Measurements from ENCODE around the gene FGF3. TPM values are rescaled to one million over a fixed set of nuclear protein-coding genes. Genes with fewer than 3 reads are reported as not detected.

FGF3 gene
- total and polyA plus RNA-seq, 2 donors: 0.09 to 0.19 TPM

- Histone ChIP-seq H3K4me1 (ENCODE audit: control insufficient read depth in 2 of 2, insufficient read depth in 2 of 2, low read length in 2 of 2) (no peaks in the 10 kb centered on the region), H3K36me3 (ENCODE audit: control insufficient read depth in 2 of 2, insufficient read depth in 2 of 2, low read length in 1 of 2) (no peaks in the 10 kb centered on the region), H3K9me3 (ENCODE audit: control insufficient read depth in 2 of 2, insufficient read depth in 1 of 2, low read length in 1 of 2) (no peaks in the 10 kb centered on the region), H3K27me3 (ENCODE audit: control insufficient read depth in 2 of 2, insufficient read depth in 1 of 2, low read length in 1 of 2) (peaks cover 31 to 50% of the 10 kb centered on the region in 2 donors), H3K4me3 (ENCODE audit: low read length in 2 of 2) (no peak overlapping the region), H3K27ac (ENCODE audit: low read depth in 1 of 2, low read length in 1 of 2) (no peak overlapping the region)
- WGBS: 97% methylated on average over 2 of the region's 2 CpGs
- DNase-seq (ENCODE audit: low read depth in 6 of 9, low spot score in 9 of 9): no peak
Measured at GRCh38 chr11:69813839-69814238, 5.4 kb downstream of the FGF3 start.

- peaks cover 22 to 47% of the 10 kb centered on the region in 2 donors for H3K27me3 ChIP-seq (ENCODE audit: control insufficient read depth in 2 of 2, insufficient read depth in 1 of 2, low read length in 1 of 2)
- DNase-seq (ENCODE audit: low read depth in 6 of 9, low spot score in 9 of 9): no peak
Measured at GRCh38 chr11:69812946-69813345, 6.3 kb downstream of the FGF3 start.

GRCh38 chr11:69812256-69812655 is 7.0 kb downstream of the FGF3 start:
- Histone ChIP-seq H3K27me3 (ENCODE audit: control insufficient read depth in 2 of 2, insufficient read depth in 1 of 2, low read length in 1 of 2) (peaks cover 15 to 42% of the 10 kb centered on the region in 2 donors), H3K36me3 (ENCODE audit: control insufficient read depth in 2 of 2, insufficient read depth in 2 of 2, low read length in 1 of 2) (no peaks in the 10 kb centered on the region), H3K4me1 (ENCODE audit: control insufficient read depth in 2 of 2, insufficient read depth in 2 of 2, low read length in 2 of 2) (no peaks in the 10 kb centered on the region), H3K4me3 (ENCODE audit: low read length in 2 of 2) (no peak overlapping the region), H3K9me3 (ENCODE audit: control insufficient read depth in 2 of 2, insufficient read depth in 1 of 2, low read length in 1 of 2) (no peaks in the 10 kb centered on the region), H3K27ac (ENCODE audit: low read depth in 1 of 2, low read length in 1 of 2) (no peak overlapping the region)
- DNase-seq (ENCODE audit: low read depth in 6 of 9, low spot score in 9 of 9): no peak
- WGBS: 94% methylated on average over 7 of the region's 7 CpGs

More at GRCh38 chr11:69812946-69813345, 6.3 kb downstream of the FGF3 start:
- Histone ChIP-seq H3K9me3 (ENCODE audit: control insufficient read depth in 2 of 2, insufficient read depth in 1 of 2, low read length in 1 of 2) (no peaks in the 10 kb centered on the region), H3K4me1 (ENCODE audit: control insufficient read depth in 2 of 2, insufficient read depth in 2 of 2, low read length in 2 of 2) (no peaks in the 10 kb centered on the region), H3K4me3 (ENCODE audit: low read length in 2 of 2) (no peak overlapping the region), H3K27ac (ENCODE audit: low read depth in 1 of 2, low read length in 1 of 2) (no peak overlapping the region), H3K36me3 (ENCODE audit: control insufficient read depth in 2 of 2, insufficient read depth in 2 of 2, low read length in 1 of 2) (no peaks in the 10 kb centered on the region)
- 78% methylated on average over 10 of the region's 10 CpGs for WGBS

- 67% methylated on average over 3 of the region's 3 CpGs for WGBS
- H3K4me3 ChIP-seq (ENCODE audit: low read length in 2 of 2): no peak overlapping the region
- no peak for DNase-seq (ENCODE audit: low read depth in 6 of 9, low spot score in 9 of 9)
- H3K36me3 ChIP-seq (ENCODE audit: control insufficient read depth in 2 of 2, insufficient read depth in 2 of 2, low read length in 1 of 2): no peaks in the 10 kb centered on the region
- H3K27ac ChIP-seq (ENCODE audit: low read depth in 1 of 2, low read length in 1 of 2): no peak overlapping the region
- peaks cover 7 to 34% of the 10 kb centered on the region in 2 donors for H3K27me3 ChIP-seq (ENCODE audit: control insufficient read depth in 2 of 2, insufficient read depth in 1 of 2, low read length in 1 of 2)
- no peaks in the 10 kb centered on the region for H3K4me1 ChIP-seq (ENCODE audit: control insufficient read depth in 2 of 2, insufficient read depth in 2 of 2, low read length in 2 of 2)
- no peaks in the 10 kb centered on the region for H3K9me3 ChIP-seq (ENCODE audit: control insufficient read depth in 2 of 2, insufficient read depth in 1 of 2, low read length in 1 of 2)
Measured at GRCh38 chr11:69811431-69811830, 7.8 kb downstream of the FGF3 start.

- Histone ChIP-seq H3K4me3 (ENCODE audit: low read length in 2 of 2) (no peak overlapping the region), H3K27ac (ENCODE audit: low read depth in 1 of 2, low read length in 1 of 2) (no peak overlapping the region), H3K4me1 (ENCODE audit: control insufficient read depth in 2 of 2, insufficient read depth in 2 of 2, low read length in 2 of 2) (no peaks in the 10 kb centered on the region), H3K9me3 (ENCODE audit: control insufficient read depth in 2 of 2, insufficient read depth in 1 of 2, low read length in 1 of 2) (no peaks in the 10 kb centered on the region), H3K27me3 (ENCODE audit: control insufficient read depth in 2 of 2, insufficient read depth in 1 of 2, low read length in 1 of 2) (peaks cover 0 to 24% of the 10 kb centered on the region in 2 donors), H3K36me3 (ENCODE audit: control insufficient read depth in 2 of 2, insufficient read depth in 2 of 2, low read length in 1 of 2) (no peaks in the 10 kb centered on the region)
- no peak for DNase-seq (ENCODE audit: low read depth in 6 of 9, low spot score in 9 of 9)
- WGBS: 94% methylated on average over 39 of the region's 39 CpGs
Measured at GRCh38 chr11:69810289-69811118, 8.7 kb downstream of the FGF3 start.

GRCh38 chr11:69808667-69809086 is 10.5 kb downstream of the FGF3 start:
- peaks cover 0 to 15% of the 10 kb centered on the region in 2 donors for H3K27me3 ChIP-seq (ENCODE audit: control insufficient read depth in 2 of 2, insufficient read depth in 1 of 2, low read length in 1 of 2)
- WGBS: 30% methylated on average over 7 of the region's 7 CpGs
- H3K9me3 ChIP-seq (ENCODE audit: control insufficient read depth in 2 of 2, insufficient read depth in 1 of 2, low read length in 1 of 2): no peaks in the 10 kb centered on the region
- no peak overlapping the region for H3K4me3 ChIP-seq (ENCODE audit: low read length in 2 of 2)
- H3K36me3 ChIP-seq (ENCODE audit: control insufficient read depth in 2 of 2, insufficient read depth in 2 of 2, low read length in 1 of 2): no peaks in the 10 kb centered on the region
- DNase-seq (ENCODE audit: low read depth in 6 of 9, low spot score in 9 of 9): no peak
- no peak overlapping the region for H3K27ac ChIP-seq (ENCODE audit: low read depth in 1 of 2, low read length in 1 of 2)
- no peaks in the 10 kb centered on the region for H3K4me1 ChIP-seq (ENCODE audit: control insufficient read depth in 2 of 2, insufficient read depth in 2 of 2, low read length in 2 of 2)

- Histone ChIP-seq H3K4me1 (ENCODE audit: control insufficient read depth in 2 of 2, insufficient read depth in 2 of 2, low read length in 2 of 2) (no peaks in the 10 kb centered on the region), H3K27ac (ENCODE audit: low read depth in 1 of 2, low read length in 1 of 2) (no peak overlapping the region), H3K4me3 (ENCODE audit: low read length in 2 of 2) (no peak overlapping the region), H3K27me3 (ENCODE audit: control insufficient read depth in 2 of 2, insufficient read depth in 1 of 2, low read length in 1 of 2) (peaks cover 0 to 15% of the 10 kb centered on the region in 2 donors), H3K36me3 (ENCODE audit: control insufficient read depth in 2 of 2, insufficient read depth in 2 of 2, low read length in 1 of 2) (no peaks in the 10 kb centered on the region), H3K9me3 (ENCODE audit: control insufficient read depth in 2 of 2, insufficient read depth in 1 of 2, low read length in 1 of 2) (no peaks in the 10 kb centered on the region)
- DNase-seq (ENCODE audit: low read depth in 6 of 9, low spot score in 9 of 9): no peak
- WGBS: 96% methylated on average over 9 of the region's 9 CpGs
Measured at GRCh38 chr11:69807106-69807815, 12.0 kb downstream of the FGF3 start.

GRCh38 chr11:69804769-69805508 is 14.3 kb downstream of the FGF3 start:
- H3K27ac ChIP-seq (ENCODE audit: low read depth in 1 of 2, low read length in 1 of 2): no peak overlapping the region
- no peaks in the 10 kb centered on the region for H3K4me1 ChIP-seq (ENCODE audit: control insufficient read depth in 2 of 2, insufficient read depth in 2 of 2, low read length in 2 of 2)
- H3K9me3 ChIP-seq (ENCODE audit: control insufficient read depth in 2 of 2, insufficient read depth in 1 of 2, low read length in 1 of 2): no peaks in the 10 kb centered on the region
- peaks cover 0 to 12% of the 10 kb centered on the region in 2 donors for H3K27me3 ChIP-seq (ENCODE audit: control insufficient read depth in 2 of 2, insufficient read depth in 1 of 2, low read length in 1 of 2)
- DNase-seq (ENCODE audit: low read depth in 6 of 9, low spot score in 9 of 9): no peak
- H3K4me3 ChIP-seq (ENCODE audit: low read length in 2 of 2): no peak overlapping the region
- 87% methylated on average over 19 of the region's 19 CpGs for WGBS
- no peaks in the 10 kb centered on the region for H3K36me3 ChIP-seq (ENCODE audit: control insufficient read depth in 2 of 2, insufficient read depth in 2 of 2, low read length in 1 of 2)
